ENCODE data around the gene NARS2.
"Not testable (repeated sequence)": the region's sequence is repeated elsewhere in the genome, so short reads cannot be mapped to it uniquely, and the experiment has no call there.

NARS2 gene

GRCh38 chr11:78602771-78603170 lies 28.1 kb upstream of the NARS2 start:
- not testable (repeated sequence) for DNase-seq (ENCODE audit: low read depth); H3K9me3 ChIP-seq (ENCODE audit: control insufficient read depth, low read length); H3K4me1 ChIP-seq (ENCODE audit: control insufficient read depth, insufficient read depth, low read length); H3K36me3 ChIP-seq (ENCODE audit: control insufficient read depth, insufficient read depth, low read length, severe bottlenecking); H3K4me3 ChIP-seq (ENCODE audit: low read length); H3K9ac ChIP-seq (ENCODE audit: low read length); H3K27me3 ChIP-seq (replicated peaks; ENCODE audit: control insufficient read depth, insufficient read depth, low read length)

DNA sequence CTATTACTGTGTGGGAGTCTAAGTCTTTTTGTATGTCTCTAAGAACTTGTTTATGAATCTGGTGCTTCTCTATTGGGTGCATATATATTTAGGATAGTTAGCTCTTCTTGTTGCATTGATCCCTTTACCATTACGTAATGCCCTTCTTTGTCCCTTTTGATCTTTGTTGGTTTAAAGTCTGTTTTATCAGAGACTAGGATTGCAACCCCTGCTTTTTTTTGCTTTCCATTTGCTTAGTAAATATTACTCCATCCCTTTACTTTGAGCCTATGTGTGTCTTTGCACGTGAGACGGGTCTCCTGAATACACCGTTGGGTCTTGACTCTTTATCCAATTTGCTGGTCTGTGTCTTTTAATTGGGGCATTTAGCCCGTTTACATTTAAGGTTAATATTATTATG lies 26.4 kb upstream of the NARS2 start:
- not testable (repeated sequence) for H3K27me3 ChIP-seq (replicated peaks; ENCODE audit: control insufficient read depth, insufficient read depth, low read length); H3K4me3 ChIP-seq (ENCODE audit: low read length); DNase-seq (ENCODE audit: low read depth); H3K4me1 ChIP-seq (ENCODE audit: control insufficient read depth, insufficient read depth, low read length); H3K36me3 ChIP-seq (ENCODE audit: control insufficient read depth, insufficient read depth, low read length, severe bottlenecking); H3K9me3 ChIP-seq (ENCODE audit: control insufficient read depth, low read length); H3K9ac ChIP-seq (ENCODE audit: low read length)

DNA sequence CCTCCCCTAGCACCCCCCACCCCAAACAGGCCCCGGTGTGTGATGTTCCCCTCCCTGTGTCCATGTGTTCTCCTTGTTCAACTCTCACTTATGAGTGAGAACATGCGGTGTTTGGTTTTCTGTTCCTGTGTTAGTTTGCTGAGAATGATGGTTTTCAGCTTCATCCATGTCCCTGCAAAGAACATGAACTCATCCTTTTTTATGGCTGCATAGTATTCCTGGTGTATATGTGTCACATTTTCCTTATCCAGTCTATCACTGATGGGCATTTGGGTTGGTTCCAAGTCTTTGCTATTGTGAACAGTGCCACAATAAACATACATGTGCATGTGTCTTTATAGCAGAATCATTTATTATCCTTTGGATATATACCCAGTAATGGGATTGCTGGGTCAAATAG lies 22.9 kb upstream of the NARS2 start:
- H3K4me1 ChIP-seq (ENCODE audit: control insufficient read depth, insufficient read depth, low read length); DNase-seq (ENCODE audit: low read depth); H3K36me3 ChIP-seq (ENCODE audit: control insufficient read depth, insufficient read depth, low read length, severe bottlenecking); H3K9me3 ChIP-seq (ENCODE audit: control insufficient read depth, low read length); H3K9ac ChIP-seq (ENCODE audit: low read length); H3K4me3 ChIP-seq (ENCODE audit: low read length): not testable (repeated sequence)
- peaks cover 13% of the 10 kb centered on the region for H3K27me3 ChIP-seq (replicated peaks; ENCODE audit: control insufficient read depth, insufficient read depth, low read length)

- Histone ChIP-seq H3K9ac (ENCODE audit: low read length) (no peak overlapping the region), H3K27me3 (replicated peaks; ENCODE audit: control insufficient read depth, insufficient read depth, low read length) (peaks cover 13% of the 10 kb centered on the region), H3K4me1 (ENCODE audit: control insufficient read depth, insufficient read depth, low read length) (no peaks in the 10 kb centered on the region), H3K9me3 (ENCODE audit: control insufficient read depth, low read length) (no peaks in the 10 kb centered on the region), H3K36me3 (ENCODE audit: control insufficient read depth, insufficient read depth, low read length, severe bottlenecking) (no peaks in the 10 kb centered on the region), H3K4me3 (ENCODE audit: low read length) (no peak overlapping the region)
- DNase-seq (ENCODE audit: low read depth), result peak; percentile 6
These were observed 20.9 kb upstream of the NARS2 start for GRCh38 chr11:78595436-78596130.

GRCh38 chr11:78594814-78595213 lies 20.1 kb upstream of the NARS2 start:
- H3K4me1 ChIP-seq (ENCODE audit: control insufficient read depth, insufficient read depth, low read length), result no peaks in the 10 kb centered on the region
- no peak for DNase-seq (ENCODE audit: low read depth)
- H3K9me3 ChIP-seq (ENCODE audit: control insufficient read depth, low read length), result no peaks in the 10 kb centered on the region
- H3K27me3 ChIP-seq (replicated peaks; ENCODE audit: control insufficient read depth, insufficient read depth, low read length), result peaks cover 13% of the 10 kb centered on the region
- H3K36me3 ChIP-seq (ENCODE audit: control insufficient read depth, insufficient read depth, low read length, severe bottlenecking), result no peaks in the 10 kb centered on the region
- H3K9ac ChIP-seq (ENCODE audit: low read length), result no peak overlapping the region
- no peak overlapping the region for H3K4me3 ChIP-seq (ENCODE audit: low read length)

DNA sequence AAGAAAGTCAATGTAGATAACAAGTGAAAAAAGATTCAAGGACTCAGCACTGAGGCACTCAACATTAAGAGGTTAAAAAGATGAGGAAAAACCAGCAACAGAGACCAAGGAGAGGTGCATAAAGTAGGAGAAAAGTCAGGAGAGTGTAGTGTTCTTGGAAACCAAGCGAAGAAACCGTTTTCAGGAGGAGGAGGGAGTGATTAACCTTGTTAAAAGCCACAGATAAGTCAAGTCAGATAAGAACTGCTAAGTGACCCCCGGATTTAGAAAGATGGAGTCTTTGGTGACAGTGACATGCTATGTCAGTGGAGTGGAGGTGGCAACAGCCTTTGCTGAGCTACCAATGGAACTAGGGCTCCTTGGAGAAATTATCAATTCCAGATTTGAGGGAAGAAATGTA lies 13.9 kb upstream of the NARS2 start:
- no peak overlapping the region for H3K4me3 ChIP-seq (ENCODE audit: low read length)
- H3K9ac ChIP-seq (ENCODE audit: low read length), result no peak overlapping the region
- no peaks in the 10 kb centered on the region for H3K36me3 ChIP-seq (ENCODE audit: control insufficient read depth, insufficient read depth, low read length, severe bottlenecking)
- H3K4me1 ChIP-seq (ENCODE audit: control insufficient read depth, insufficient read depth, low read length), result no peaks in the 10 kb centered on the region
- no peak for DNase-seq (ENCODE audit: low read depth)
- peaks cover 28% of the 10 kb centered on the region for H3K9me3 ChIP-seq (ENCODE audit: control insufficient read depth, low read length)
- peaks cover 1% of the 10 kb centered on the region for H3K27me3 ChIP-seq (replicated peaks; ENCODE audit: control insufficient read depth, insufficient read depth, low read length)

DNA sequence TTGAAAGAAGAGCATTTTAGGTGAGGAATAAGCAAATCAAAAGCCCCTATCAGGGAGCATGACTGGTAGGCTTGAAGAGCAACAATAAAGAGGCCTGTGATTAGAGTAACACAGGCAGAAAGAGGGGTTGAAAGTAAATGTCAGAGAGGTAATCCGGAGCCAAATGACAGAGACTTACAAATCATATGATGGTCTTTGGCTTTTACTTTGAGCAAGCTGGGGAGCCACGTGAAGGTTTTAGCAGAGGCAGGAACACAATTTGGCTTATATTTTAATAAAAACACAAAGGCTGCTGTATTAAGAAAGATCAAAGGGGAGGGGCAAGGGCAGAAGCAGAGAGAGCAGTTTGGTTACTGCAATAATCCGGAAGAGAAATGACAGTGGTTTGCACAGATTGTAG lies 12.8 kb upstream of the NARS2 start:
- no peaks in the 10 kb centered on the region for H3K36me3 ChIP-seq (ENCODE audit: control insufficient read depth, insufficient read depth, low read length, severe bottlenecking)
- no peak overlapping the region for H3K4me3 ChIP-seq (ENCODE audit: low read length)
- no peaks in the 10 kb centered on the region for H3K27me3 ChIP-seq (replicated peaks; ENCODE audit: control insufficient read depth, insufficient read depth, low read length)
- H3K4me1 ChIP-seq (ENCODE audit: control insufficient read depth, insufficient read depth, low read length), result no peaks in the 10 kb centered on the region
- H3K9me3 ChIP-seq (ENCODE audit: control insufficient read depth, low read length), result peaks cover 39% of the 10 kb centered on the region
- no peak overlapping the region for H3K9ac ChIP-seq (ENCODE audit: low read length)
- no peak for DNase-seq (ENCODE audit: low read depth)

DNA sequence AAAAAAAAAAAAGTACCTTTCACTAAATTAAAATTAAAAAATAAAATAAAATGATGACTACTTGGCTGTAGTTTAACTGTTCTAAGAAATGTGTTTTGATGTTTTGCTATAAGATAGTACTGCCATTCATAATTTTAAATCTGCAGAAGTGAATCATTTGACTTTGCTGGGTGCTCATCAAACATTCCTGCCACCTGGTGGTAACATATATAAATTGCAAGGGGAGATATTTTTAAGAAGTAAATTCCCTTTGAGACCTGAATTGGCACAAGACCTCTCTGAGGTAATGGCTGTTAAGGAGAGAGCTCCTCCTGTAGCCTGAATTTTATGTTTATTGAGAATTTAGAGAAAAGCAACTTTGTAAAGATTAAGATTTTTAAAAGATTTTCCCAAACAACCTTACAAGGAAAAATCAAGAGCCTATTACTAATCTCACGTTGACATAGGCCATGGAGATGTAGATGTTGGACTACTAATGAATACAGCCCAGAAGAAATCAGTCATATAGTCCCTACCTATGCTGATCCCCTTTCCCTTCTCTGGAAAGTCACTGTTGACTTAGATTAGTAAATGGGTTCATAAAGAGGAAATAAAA lies 11.9 kb upstream of the NARS2 start:
- Histone ChIP-seq H3K4me3 (ENCODE audit: low read length) (no peak overlapping the region), H3K27me3 (replicated peaks; ENCODE audit: control insufficient read depth, insufficient read depth, low read length) (no peaks in the 10 kb centered on the region), H3K9ac (ENCODE audit: low read length) (no peak overlapping the region), H3K36me3 (ENCODE audit: control insufficient read depth, insufficient read depth, low read length, severe bottlenecking) (no peaks in the 10 kb centered on the region), H3K9me3 (ENCODE audit: control insufficient read depth, low read length) (peaks cover 48% of the 10 kb centered on the region), H3K4me1 (ENCODE audit: control insufficient read depth, insufficient read depth, low read length) (no peaks in the 10 kb centered on the region)
- DNase-seq (ENCODE audit: low read depth), result no peak

- Histone ChIP-seq H3K9ac (ENCODE audit: low read length) (no peak overlapping the region), H3K27me3 (replicated peaks; ENCODE audit: control insufficient read depth, insufficient read depth, low read length) (no peaks in the 10 kb centered on the region), H3K9me3 (ENCODE audit: control insufficient read depth, low read length) (peaks cover 49% of the 10 kb centered on the region), H3K36me3 (ENCODE audit: control insufficient read depth, insufficient read depth, low read length, severe bottlenecking) (no peaks in the 10 kb centered on the region), H3K4me1 (ENCODE audit: control insufficient read depth, insufficient read depth, low read length) (no peaks in the 10 kb centered on the region), H3K4me3 (ENCODE audit: low read length) (no peak overlapping the region)
- peak; percentile 24 for DNase-seq (ENCODE audit: low read depth)
These were observed 9.2 kb upstream of the NARS2 start for GRCh38 chr11:78583889-78584288.

- no peak overlapping the region for H3K4me3 ChIP-seq (ENCODE audit: low read length)
- no peaks in the 10 kb centered on the region for H3K27me3 ChIP-seq (replicated peaks; ENCODE audit: control insufficient read depth, insufficient read depth, low read length)
- no peaks in the 10 kb centered on the region for H3K36me3 ChIP-seq (ENCODE audit: control insufficient read depth, insufficient read depth, low read length, severe bottlenecking)
- peaks cover 11% of the 10 kb centered on the region for H3K9me3 ChIP-seq (ENCODE audit: control insufficient read depth, low read length)
- H3K4me1 ChIP-seq (ENCODE audit: control insufficient read depth, insufficient read depth, low read length), result peaks cover 9% of the 10 kb centered on the region
- no peak overlapping the region for H3K9ac ChIP-seq (ENCODE audit: low read length)
- DNase-seq (ENCODE audit: low read depth), result no peak
These were observed 2.8 kb upstream of the NARS2 start for GRCh38 chr11:78577495-78577894.

DNA sequence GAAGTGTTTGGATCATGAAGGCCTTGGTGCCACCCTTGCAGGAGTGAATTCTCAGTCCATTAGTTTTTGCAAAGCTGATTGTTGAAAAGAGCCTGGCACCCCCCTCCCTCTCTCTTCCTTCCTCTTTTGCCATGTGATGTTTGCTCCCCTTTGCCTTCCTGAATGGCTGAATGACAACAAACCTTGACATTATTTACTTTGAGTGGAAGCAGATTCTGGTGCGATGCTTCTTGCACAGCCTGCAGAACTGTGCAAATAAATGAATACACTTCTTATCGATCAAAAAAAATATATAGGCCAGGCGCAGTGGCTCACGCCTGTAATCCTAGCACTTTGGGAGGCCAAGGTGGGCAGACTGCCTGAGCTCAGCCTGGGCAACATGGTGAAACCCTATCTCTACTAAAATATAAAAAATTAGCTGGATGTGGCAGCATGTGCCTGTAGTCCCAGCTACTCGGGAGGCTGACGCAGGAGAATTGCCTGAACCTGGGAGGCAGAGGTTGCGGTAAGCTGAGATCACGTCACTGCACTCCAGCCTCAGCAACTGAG lies 2.0 kb upstream of the NARS2 start:
- no peaks in the 10 kb centered on the region for H3K27me3 ChIP-seq (replicated peaks; ENCODE audit: control insufficient read depth, insufficient read depth, low read length)
- peaks cover 2% of the 10 kb centered on the region for H3K9me3 ChIP-seq (ENCODE audit: control insufficient read depth, low read length)
- peaks cover 9% of the 10 kb centered on the region for H3K4me1 ChIP-seq (ENCODE audit: control insufficient read depth, insufficient read depth, low read length)
- no peak overlapping the region for H3K9ac ChIP-seq (ENCODE audit: low read length)
- H3K4me3 ChIP-seq (ENCODE audit: low read length), result no peak overlapping the region
- no peaks in the 10 kb centered on the region for H3K36me3 ChIP-seq (ENCODE audit: control insufficient read depth, insufficient read depth, low read length, severe bottlenecking)
- DNase-seq (ENCODE audit: low read depth), result no peak
